Progenitor cell of endocrine pancreas (in vitro differentiated cells): Measurements from ENCODE around the gene DYSF. TPM values are rescaled to one million over a fixed set of nuclear protein-coding genes. Genes with fewer than 3 reads are reported as not detected.

ENCODE experiments used
- DNase-seq: peaks from one replicate; pipeline ENCODE4 v3.0.0; 2021; ENCODE audit warnings: low spot score; ENCODE audit not compliant: unreplicated experiment
- H3K27ac Mint-ChIP-seq: 2 replicates; pipeline ENCODE4 v1.8.0; 2021; ENCODE audit warnings: mild to moderate bottlenecking, moderate library complexity, mixed read lengths
- H3K27me3 Mint-ChIP-seq: 2 replicates; pipeline ENCODE4 v1.8.0; 2021; ENCODE audit warnings: mixed read lengths
- H3K36me3 Mint-ChIP-seq: 2 replicates; pipeline ENCODE4 v1.8.0; 2022; ENCODE audit warnings: mixed read lengths; ENCODE audit not compliant: insufficient read depth
- H3K4me1 Mint-ChIP-seq: 2 replicates; pipeline ENCODE4 v1.8.0; 2021; ENCODE audit warnings: low read depth, mixed read lengths
- H3K4me3 Mint-ChIP-seq: 2 replicates; pipeline ENCODE4 v1.8.0; 2021; ENCODE audit warnings: low read depth, mild to moderate bottlenecking, moderate library complexity, mixed read lengths
- H3K9me3 Mint-ChIP-seq: 2 replicates; pipeline ENCODE4 v1.8.0; 2021; ENCODE audit warnings: low read depth, mixed read lengths
- CTCF ChIP-seq: fragments of 200-600 bp; sonication (generic); IDR thresholded peaks from one replicate; pipeline ENCODE4 v1.5.0; 2021; ENCODE audit warnings: antibody characterized with exemption, mild to moderate bottlenecking; ENCODE audit not compliant: unreplicated experiment
- total RNA-seq: library from RNA; stranded (reverse); gene quantifications from 2 replicates; pipeline ENCODE4 v1.2.1, GENCODE V29; 2021

Gene DYSF
- total RNA-seq, 1 donor from 2014 or later, result 1.4 TPM

- H3K9me3 Mint-ChIP-seq, result peaks cover 4% of the 10 kb centered on the region
- no peak overlapping the region for H3K4me3 Mint-ChIP-seq
- no peaks in the 10 kb centered on the region for H3K4me1 Mint-ChIP-seq
- H3K36me3 Mint-ChIP-seq, result peaks cover 4% of the 10 kb centered on the region
- peaks cover 14% of the 10 kb centered on the region for H3K27me3 Mint-ChIP-seq
- DNase-seq, result no peak
- H3K27ac Mint-ChIP-seq, result no peak overlapping the region
- TF ChIP-seq CTCF, result no peak
These were observed 87.5 kb downstream of the DYSF start for GRCh38 chr2:71540818-71541217.

GRCh38 chr2:71544919-71545571 lies 91.7 kb downstream of the DYSF start:
- peaks cover 6% of the 10 kb centered on the region for H3K9me3 Mint-ChIP-seq

GRCh38 chr2:71545572-71546274 lies 92.4 kb downstream of the DYSF start:
- H3K9me3 Mint-ChIP-seq, result peaks cover 6% of the 10 kb centered on the region
- DNase-seq, result peak; percentile 50

More at GRCh38 chr2:71544919-71545571, 91.7 kb downstream of the DYSF start:
- H3K4me3 Mint-ChIP-seq, result no peak overlapping the region
- no peak for DNase-seq
- no peak overlapping the region for H3K27ac Mint-ChIP-seq
- peaks cover 15% of the 10 kb centered on the region for H3K27me3 Mint-ChIP-seq
- TF ChIP-seq CTCF, result no peak
- no peaks in the 10 kb centered on the region for H3K4me1 Mint-ChIP-seq
- peaks cover 4% of the 10 kb centered on the region for H3K36me3 Mint-ChIP-seq

GRCh38 chr2:71546275-71546638 lies 92.9 kb downstream of the DYSF start:
- Mint-ChIP-seq H3K27ac (no peak overlapping the region), H3K9me3 (peaks cover 6% of the 10 kb centered on the region), H3K4me1 (no peaks in the 10 kb centered on the region), H3K27me3 (peaks cover 15% of the 10 kb centered on the region), H3K4me3 (no peak overlapping the region), H3K36me3 (peaks cover 4% of the 10 kb centered on the region)
- DNase-seq, result no peak
- no peak for TF ChIP-seq CTCF

More at GRCh38 chr2:71545572-71546274, 92.4 kb downstream of the DYSF start:
- Mint-ChIP-seq H3K27ac (peak overlapping the region; percentile 29), H3K36me3 (peaks cover 4% of the 10 kb centered on the region), H3K4me1 (no peaks in the 10 kb centered on the region), H3K4me3 (no peak overlapping the region), H3K27me3 (peaks cover 15% of the 10 kb centered on the region)
- TF ChIP-seq CTCF, result peak; percentile 84

GRCh38 chr2:71546777-71547281 lies 93.5 kb downstream of the DYSF start:
- H3K27me3 Mint-ChIP-seq, result peaks cover 15% of the 10 kb centered on the region
- no peaks in the 10 kb centered on the region for H3K4me1 Mint-ChIP-seq
- peaks cover 4% of the 10 kb centered on the region for H3K36me3 Mint-ChIP-seq
- peaks cover 6% of the 10 kb centered on the region for H3K9me3 Mint-ChIP-seq
- no peak overlapping the region for H3K27ac Mint-ChIP-seq
- no peak for TF ChIP-seq CTCF
- DNase-seq, result no peak
- H3K4me3 Mint-ChIP-seq, result no peak overlapping the region
